Heart left ventricle (tissue), 13 donors: Measurements from ENCODE around the gene ZCCHC7.

Experiments
- POLR2A ChIP-seq, 2 donors: fragments of 450-650 bp; IDR thresholded peaks; one replicate each; pipeline ENCODE4 v1.6.1; 2017; ENCODE audit warnings: antibody characterized with exemption in 2 of 2, mild to moderate bottlenecking in 2 of 2, moderate library complexity in 2 of 2
- TF ChIP-seq, protein P1 (sequence below), 12 donors: fragments of 200-600 bp; sonication (generic) in 4 of 12; IDR thresholded peaks; one replicate each; pipeline versions ENCODE4 v1.5.0 to v1.8.0; 2018 to 2022; ENCODE audit warnings: antibody characterized with exemption in 12 of 12, mild to moderate bottlenecking in 5 of 12
- donor health status: ischemic (EF 13 %, LVEDD 7.1; RV severe dilation, severe dysfunction).
- donor health status: DM: no; HTN: yes; CAD: no.
- donor health status: DM: no; HTN: no; CAD: no.
- donor health status: ischemic (EF 25% LVEDD 6.9; RV normal size, moderate dysfunction).
- donor health status: ischemic (EF 25% LVEDD 5.7; RV mildly dilated, moderate dysfunction).
- donor health status: ischemic (EF 35%, LVEDD 5.7; RV mildly dilated, moderate dysfunction).
- donor health status: nonischemic (EF 11% LVEDD 7.7; RV severe dilation, severe dysfunction).
- donor health status: DM: yes; HTN: yes; CAD: no.
- donor health status: PGD.
- donor health status: ischemic (EF 29% LVEDD 5.4; RV normal size, mild dysfunction).
- donor health status: nonischemic (EF 23%, LVEDD 6.1; RV moderate dilation, normal function).

DNA sequence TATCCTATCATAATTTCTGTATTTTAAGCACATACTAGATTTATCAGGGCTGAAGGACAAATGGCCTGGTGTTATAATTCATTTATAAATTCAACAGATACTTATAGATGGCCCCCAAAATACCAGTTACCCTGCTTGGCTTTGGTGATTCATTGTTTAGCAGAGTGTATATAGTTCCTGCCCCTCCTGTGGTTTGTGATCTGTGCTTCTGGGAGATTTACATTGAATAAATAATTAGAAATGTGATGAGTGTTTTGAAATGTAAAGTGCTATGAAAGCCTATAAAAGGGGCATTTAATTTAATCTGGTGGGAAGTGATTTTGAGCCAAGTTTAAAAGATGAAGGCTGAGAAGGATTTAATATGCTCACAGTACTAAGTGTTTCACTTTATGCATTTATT is 36.7 kb upstream of the ZCCHC7 start:
- TF ChIP-seq, protein P1, sequence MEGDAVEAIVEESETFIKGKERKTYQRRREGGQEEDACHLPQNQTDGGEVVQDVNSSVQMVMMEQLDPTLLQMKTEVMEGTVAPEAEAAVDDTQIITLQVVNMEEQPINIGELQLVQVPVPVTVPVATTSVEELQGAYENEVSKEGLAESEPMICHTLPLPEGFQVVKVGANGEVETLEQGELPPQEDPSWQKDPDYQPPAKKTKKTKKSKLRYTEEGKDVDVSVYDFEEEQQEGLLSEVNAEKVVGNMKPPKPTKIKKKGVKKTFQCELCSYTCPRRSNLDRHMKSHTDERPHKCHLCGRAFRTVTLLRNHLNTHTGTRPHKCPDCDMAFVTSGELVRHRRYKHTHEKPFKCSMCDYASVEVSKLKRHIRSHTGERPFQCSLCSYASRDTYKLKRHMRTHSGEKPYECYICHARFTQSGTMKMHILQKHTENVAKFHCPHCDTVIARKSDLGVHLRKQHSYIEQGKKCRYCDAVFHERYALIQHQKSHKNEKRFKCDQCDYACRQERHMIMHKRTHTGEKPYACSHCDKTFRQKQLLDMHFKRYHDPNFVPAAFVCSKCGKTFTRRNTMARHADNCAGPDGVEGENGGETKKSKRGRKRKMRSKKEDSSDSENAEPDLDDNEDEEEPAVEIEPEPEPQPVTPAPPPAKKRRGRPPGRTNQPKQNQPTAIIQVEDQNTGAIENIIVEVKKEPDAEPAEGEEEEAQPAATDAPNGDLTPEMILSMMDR (IDR thresholded peaks at IDR 0.05), result no peak
- no peak for TF ChIP-seq POLR2A (IDR thresholded peaks at IDR 0.05)
